Hematopoietic multipotent progenitor cell treated with erythropoietin and hydrocortisone succinate and interleukin-3 and kit ligand, for 6 days (in vitro differentiated cells): ENCODE data around the gene RALY.
"Not testable (repeated sequence)": the region's sequence is repeated elsewhere in the genome, so short reads cannot be mapped to it uniquely, and the experiment has no call there.

Experiments
- DNase-seq: peaks from one replicate; pipeline ENCODE4 v3.0.0-alpha.2; 2015

The RALY gene

DNA sequence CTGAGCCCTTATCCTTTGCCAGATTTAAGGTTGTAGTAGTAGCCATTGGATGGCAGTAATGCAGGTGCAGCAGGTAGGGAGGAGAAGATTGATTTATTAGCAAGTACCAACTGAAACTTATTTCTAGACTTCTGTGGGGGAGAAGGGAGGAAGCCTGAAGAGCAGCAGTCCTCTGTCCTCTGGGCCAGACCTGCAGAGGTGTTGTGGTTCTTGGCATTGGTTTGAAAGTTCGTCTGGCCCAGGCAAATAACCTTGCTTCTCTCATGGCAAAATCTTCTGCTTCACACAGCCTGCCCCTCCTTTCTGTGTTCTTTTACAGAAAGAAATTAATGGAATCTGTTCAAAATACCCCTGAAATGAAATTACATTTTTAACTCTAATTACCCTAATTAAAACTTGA lies 24.5 kb downstream of the RALY start:
- no peak for DNase-seq

DNA sequence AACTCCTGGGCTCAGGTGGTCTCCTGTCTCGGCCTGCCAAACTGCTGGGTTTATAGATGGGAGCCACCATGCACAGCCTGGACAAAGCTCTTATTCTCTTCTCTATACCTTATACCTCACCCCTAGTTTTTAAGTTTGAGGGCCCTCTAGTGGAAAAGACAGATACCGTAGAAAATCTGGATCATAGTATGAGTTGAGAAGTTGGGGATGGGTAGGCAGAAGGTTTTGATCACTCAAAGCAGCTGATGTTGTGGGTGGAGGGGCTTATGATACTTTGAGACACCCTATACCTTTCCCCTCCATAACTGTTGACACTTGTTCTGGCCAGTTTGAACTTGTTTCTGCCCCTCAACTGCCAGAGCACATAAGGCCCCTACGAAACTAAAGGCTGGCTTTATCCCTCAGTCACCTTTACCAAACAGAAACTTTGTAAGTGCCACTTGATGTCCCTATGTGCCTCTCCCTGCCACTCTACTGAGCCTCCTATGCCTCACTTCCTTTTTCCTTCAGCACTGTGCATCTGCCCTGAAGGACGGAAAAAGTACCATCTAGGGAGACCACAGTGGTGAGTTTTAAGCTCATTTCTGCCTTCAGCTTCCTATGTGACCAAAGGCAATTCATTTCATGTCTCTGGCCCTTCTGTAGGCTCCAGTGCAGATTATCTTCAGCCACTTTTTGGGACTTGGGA lies 28.6 kb downstream of the RALY start:
- peak; percentile 71 for DNase-seq

DNA sequence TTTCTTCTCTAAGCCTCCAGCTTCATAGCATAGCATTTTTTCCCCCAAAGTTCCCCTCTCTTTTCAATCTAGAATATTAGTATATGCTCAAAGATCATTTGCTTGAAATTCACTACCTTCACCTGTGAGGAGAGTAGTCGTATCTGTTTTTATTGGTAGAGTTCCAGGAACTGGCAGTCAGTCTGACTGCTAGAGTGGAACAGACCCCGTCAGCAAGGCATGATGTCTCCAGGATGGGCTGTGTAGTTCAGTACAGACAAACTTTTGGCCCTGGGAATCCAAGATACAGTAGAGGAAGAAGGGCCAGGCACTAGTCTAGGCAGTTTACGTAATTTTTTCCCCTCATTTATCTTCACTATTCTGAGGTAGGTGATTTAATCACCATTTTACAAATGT lies 29.1 kb downstream of the RALY start:
- no peak for DNase-seq

DNA sequence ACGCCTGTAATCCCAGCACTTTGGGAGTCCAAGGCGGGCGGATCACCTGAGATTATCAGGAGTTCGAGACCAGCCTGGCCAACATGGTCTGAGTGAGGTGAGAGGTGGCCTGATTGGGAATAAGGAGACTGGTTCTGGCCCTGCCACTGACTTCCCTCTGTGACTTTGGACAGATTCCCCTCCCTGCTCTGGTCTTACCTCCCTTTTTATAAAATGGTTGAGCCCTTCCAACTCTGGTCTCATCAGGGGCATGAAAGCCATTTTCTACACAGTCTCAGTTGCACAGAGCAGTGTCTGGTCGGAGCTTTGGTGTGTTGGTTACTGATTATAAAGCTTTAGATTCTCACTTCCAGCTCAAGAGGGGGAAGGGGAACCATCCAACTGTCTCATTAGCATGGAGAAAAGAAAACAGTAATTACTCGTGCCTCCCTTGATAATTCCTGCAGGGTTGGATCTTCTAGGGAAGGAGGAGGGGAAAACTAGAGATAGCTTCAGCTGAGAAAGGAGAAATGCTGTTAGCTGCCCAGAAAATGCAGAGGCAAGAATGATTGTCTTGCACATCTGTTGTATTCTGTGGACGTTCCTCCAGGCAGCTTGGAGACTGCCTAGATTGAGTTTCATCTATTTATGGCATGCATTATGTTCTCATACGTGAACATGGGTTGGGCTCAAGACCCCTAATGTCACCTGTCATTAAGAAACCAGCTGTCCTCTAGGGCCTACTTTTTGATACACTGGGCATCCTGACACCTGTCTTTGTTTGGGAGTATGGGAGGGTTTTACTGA lies 30.4 kb downstream of the RALY start:
- DNase-seq, result no peak

DNA sequence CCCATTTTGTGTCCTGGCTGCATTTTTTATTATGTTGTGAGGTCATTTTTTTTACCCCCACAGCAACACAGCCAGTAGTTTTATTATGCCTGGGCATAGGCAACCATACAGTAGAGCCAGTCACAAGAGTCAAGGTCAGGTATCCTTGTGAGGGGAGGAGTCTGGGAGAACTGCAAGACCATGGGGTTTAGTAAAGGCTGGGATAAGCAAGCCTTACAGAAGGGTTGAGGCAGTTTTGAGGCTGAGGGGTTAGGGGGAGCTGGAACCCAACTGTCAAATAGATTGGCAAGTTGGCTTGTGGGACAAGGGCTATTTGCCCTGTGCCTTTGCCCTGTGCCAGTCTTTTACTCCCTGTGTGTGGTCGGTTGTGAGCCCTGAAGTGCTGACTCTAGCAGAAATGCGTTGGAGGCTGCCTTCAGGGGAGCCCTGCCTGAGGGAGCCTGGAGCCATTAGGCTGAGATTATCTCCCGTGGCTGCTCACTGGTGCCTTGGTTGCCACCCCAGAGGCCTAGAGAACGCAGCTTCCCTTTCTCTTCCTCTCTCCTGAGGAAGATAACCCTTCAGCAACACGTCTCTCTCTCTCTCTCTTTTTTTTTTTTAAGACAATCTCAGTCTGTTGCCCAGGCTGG lies 31.1 kb downstream of the RALY start:
- DNase-seq, result peak; percentile 26

DNA sequence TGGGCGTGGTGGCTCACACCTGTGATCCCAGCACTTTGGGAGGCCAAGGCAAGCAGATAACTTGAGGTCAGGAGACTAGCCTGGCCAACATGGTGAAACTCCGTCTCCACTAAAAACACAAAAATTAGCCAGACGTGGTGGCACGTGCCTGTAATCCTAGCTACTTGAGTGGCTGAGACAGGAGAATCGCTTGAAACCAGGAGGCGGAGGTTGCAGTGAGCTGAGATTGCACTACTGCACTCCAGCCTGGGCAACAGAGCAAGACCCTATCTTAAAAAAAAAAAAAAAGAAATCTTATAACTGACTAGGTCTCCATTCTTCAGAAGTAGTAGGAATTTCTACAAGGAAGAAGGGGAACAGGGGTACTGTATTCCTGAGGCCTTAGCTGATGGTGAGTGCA lies 34.3 kb downstream of the RALY start:
- not testable (repeated sequence) for DNase-seq

DNA sequence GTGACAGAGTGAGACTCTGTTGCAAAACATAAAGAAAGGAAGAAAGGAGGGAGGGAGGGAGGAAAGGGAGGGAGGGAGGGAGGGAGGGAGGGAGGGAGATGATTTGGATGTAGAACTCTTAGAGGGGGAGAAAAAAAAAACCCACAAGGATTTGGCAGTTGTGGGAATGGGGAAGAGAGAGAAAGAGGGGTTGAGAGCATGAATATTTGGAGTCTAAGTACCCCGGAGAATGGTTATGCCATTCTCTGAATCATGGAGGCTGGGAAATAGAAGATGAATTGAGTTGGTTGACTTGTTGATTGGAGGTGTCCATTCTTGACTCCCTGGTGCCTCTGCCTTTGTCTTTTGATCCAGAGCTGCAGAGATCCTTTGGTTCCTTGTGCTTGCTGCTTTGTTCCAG lies 35.7 kb downstream of the RALY start:
- no peak for DNase-seq

DNA sequence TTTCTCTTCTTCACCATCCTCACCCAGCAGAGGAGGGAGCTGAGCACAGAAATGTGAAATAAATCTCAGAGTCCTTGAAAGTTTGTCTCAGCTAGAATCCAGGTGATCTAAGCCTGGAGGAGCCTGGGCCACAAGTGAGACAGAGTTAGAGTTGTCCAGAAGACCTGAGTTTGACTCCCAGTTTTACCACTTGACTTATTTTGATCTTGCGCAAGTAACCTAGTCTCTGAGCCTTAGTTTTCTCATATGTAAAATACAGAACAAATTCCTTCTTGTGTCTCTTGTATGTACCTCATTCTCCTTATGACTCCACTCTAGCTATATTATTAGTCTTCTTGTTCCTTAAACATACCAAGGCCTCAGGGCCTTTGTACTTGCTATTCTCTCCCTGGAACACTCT lies 36.7 kb downstream of the RALY start:
- no peak for DNase-seq

DNA sequence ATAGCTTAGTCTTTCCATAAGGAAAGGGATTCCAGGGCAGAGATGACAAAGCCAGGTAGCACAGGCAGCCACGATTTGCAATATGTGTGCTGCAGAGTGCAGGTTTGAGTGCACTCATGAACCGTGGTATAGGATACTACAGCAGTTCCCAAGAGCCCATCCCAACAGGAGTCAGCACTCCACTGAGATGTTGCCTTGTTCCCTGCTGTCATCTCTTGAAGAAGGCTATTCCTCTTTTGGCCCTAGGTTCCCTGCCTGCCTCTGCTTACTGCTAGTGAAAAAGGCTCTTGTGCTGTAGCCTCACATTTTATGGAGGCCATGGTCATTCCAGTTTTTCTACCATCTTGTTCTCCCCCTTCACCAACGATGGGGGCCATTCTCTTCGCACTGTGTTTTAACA lies 40.2 kb downstream of the RALY start:
- DNase-seq, result no peak

DNA sequence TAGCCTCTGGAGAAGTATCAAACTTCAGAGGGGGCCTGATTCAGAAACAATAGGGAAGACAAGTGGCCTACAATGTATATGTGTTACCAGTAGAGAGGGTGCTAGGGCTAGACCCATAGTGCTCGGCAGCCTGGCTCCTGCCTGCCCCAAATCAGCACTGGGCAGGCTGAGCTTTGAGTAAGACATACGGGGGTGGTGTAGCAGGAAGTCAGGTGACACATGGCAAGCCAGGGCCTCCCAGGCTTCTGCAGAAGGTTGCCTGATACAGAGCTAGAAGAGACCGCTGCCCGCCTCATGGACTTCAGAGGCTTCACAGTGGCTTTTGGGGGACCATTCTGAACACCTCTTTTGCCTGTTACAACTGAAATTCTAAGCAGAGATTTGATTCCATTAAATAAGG lies 43.4 kb downstream of the RALY start:
- DNase-seq, result peak; percentile 44

DNA sequence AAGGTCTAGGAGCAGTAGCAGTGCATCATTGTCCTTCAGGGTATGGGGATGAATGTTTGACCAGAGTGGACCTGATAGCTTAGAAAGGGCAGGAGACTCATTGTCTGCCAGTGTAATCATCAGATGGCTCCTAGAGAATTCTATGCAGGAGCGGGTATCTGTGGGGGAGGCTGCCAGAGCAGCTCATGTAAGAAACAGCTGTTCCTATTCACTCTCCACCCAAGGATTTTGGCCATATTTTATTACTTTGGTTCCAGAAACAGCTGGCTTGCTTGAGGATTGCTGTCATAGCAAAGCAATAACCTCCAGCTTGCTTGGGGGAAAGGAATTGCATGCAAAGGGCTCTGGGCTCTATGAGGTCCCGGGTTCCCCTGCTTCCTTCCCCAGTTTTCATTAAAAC lies 44.1 kb downstream of the RALY start:
- no peak for DNase-seq

DNA sequence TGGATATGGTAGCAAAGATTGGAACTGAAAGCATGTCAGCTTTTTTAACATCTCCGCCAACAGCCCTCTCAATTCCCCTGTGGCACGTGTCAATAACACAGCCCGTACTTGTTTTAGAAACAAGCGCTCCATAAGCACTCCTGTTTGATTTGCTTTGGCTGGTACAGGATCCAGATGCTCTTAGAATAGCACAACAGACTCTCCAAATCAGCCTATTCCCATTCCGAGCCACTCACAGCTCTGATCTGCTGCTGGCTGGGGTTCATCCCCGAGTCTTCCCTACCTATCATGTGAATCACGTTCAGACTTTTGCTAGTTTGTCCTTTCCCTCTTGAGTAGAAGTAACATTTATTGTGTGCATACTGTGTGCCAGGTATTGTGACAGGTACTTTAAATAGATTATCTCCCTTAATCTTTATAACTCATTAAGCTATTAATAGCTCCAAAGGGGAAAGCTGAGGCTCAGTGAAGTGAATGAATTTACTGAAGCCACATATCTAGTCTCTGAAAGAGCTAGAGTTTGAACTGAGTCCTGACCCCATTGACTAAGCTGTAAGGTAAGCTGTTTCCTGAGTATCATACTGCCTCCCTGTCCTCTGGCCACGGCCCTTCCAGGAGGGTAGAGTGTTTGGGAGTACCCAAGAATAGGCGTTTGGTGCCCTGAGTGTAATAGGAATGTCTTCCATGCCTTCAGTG lies 46.7 kb downstream of the RALY start:
- DNase-seq, result no peak

DNA sequence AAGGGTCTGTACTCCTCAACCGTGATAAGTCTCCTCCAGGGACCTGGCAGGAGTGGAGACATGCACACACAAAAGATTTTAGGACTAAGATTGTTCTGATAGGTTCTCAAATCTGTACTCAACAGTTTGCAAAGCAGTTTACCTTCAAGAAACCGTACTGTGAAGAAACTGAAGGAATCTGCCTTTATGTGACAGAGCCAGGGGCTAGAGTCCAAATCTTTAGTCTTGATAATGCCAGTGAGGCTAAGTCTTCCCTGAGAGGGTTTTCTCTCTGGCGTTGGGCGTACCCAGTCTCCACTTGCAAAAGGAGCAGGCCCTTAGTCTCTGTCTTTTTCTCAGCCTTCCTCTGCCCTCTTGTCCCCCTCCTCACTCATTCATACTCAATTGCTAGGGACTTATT lies 47.5 kb downstream of the RALY start:
- DNase-seq, result no peak

DNA sequence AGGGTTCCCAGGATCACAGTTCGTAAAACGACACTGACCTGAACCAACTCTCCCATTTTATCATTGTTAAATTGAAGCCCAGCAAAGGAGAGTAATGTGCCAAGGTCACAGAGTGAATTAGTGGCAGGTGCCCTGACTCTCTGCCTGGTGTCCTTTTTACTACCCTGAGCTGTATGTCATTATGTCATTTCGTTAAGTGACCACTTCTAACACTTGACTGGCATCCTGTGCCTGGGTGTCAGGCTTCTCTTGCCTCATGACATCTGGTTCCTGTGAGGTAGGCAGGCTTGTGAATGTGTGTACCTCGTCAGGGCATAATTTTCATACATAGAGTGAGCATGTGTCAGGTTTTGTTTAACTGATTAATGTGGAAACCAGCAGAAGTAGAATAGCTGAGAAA lies 48.6 kb downstream of the RALY start:
- DNase-seq, result no peak

DNA sequence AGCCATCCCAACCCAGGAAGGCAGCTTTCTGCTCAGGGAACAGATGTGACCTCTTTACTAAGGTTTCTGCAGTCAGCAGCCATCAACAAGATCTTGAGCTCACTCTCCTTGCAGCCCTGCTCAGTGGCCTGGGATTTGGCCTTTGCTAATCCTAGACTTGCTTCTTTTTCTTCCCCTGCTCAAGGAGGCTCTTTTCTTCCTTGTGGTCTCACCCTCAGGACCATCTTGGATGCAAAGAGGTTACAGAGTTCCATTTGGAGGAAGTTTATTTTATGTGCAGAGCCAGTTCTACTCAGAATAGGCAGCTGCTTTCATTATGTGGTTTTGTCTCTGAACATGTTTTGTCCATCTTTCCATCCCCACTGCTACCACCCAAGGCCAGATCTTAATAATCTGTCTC lies 49.3 kb downstream of the RALY start:
- no peak for DNase-seq

DNA sequence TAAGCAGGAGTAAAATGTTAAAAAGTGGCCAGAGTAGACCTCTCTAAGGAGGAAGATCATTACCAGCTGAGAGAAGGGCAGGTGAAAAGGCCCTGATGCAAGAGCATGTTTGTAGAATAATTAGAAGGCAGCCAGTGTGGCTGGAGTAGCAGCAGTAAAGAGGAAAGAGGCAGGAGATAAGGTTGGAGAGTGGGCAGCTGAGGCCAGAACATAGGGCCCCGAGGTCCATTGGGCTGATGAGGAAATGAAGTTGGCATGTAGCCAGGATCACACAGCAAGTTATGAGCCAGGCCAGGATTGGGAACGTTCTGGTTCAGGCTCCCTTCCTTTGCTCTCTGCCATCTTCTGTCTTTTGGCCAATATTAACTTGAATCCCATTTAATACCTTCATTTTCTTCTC lies 51.6 kb downstream of the RALY start:
- DNase-seq, result no peak

DNA sequence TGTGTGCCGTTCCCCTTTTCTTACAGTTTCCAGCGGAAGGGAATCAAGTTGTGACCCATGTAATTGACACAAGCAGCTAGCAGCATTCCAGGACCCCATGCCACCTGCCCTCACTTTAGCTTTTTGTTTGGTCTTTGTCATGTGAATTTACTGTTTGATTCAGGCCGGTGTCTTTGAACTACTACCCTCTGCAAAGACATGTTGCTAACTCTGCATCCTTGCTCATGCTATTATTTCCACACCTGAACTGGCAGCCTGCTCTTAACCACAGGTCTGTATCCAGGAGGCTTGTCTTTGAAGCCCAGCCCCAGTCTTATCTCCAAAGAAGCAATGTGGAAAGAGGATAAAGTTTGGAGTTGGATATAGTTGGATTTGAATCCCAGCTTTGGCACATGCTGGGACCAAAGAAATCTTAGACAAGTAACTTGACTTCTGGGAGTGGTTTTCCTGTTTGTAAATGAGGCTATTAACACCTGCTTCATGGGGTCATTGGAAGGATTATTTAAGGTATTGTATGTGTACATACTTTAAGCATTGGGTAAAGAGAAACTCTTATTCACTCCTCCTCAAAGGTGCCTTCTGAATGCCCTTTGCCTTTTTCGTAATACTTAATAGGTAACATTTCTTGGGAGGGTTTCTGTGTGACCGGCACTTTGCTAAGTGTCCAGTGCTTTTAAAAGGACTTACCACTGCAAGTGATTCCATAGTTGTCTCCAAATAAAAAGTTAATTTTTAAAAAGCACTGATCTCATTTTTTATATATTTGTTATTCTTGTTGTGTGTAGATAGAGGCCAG lies 52.4 kb downstream of the RALY start:
- no peak for DNase-seq

DNA sequence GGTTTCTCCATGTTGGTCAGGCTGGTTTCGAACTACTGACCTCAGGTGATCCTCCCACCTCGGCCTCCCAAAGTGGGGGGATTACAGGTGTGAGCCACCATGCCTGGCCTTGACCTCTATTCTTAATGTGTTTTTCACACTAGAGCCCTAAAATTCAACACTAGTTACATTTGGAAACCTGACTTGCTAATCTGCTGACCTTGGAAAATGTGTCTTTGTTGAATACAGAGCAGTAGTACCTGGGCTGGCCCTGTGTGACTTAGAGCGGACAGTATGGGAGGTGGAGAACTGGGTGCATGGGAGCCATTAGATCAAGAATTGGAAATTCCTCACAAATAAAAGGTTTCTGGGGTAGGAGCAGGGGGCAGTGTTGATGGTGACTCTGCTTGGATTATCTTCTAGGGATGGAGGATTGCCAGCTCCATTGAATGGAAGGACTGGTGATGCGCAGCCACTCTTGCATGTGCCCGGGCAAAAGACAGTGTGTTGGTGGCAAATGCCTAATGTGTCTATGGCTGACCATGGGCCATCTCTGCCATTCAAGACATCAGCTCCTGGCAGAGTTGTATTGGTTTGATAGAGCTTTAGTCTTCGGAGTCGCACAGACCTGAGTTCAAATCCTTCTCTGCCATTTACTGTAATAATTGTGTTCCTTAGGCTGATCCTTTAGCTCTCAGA lies 53.4 kb downstream of the RALY start:
- DNase-seq, result no peak

DNA sequence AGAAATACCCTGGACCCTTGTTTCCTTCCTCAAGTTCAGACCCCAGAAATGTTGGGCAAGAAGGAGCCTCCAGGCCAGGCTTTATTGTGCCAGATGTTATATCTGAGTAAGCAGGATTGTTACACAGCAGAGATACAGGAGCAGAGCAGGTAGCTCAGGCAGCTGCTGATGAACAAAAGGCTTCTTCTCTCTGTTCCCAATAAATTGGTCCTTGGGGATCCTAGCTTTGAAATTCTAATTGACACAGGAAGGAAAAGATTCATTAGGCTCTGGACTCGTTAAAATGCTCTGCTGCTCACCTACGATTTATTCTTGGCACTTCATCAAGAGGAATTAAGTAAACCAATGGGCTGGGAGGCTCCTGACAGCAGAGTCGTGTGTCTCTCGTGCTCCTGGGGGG lies 54.2 kb downstream of the RALY start:
- DNase-seq, result no peak

DNA sequence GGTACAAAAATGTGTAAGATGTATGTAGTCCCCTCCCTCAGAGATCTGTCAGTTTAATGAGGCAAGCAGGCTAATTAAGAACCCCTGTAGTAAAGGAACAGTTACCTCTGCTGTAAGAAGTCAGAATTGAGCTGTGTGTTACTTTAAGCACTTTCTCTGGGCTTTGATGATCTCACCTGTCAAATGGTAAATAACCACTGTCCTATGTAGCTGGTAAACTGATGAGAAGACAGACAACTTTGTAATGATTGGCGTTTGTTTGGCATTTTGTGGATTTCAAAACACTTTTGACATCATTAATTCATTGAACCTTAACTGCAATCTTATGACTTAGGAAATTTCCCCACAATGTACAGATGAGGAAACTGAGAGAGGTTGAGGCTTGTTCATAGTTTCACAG lies 55.7 kb downstream of the RALY start:
- DNase-seq, result no peak

DNA sequence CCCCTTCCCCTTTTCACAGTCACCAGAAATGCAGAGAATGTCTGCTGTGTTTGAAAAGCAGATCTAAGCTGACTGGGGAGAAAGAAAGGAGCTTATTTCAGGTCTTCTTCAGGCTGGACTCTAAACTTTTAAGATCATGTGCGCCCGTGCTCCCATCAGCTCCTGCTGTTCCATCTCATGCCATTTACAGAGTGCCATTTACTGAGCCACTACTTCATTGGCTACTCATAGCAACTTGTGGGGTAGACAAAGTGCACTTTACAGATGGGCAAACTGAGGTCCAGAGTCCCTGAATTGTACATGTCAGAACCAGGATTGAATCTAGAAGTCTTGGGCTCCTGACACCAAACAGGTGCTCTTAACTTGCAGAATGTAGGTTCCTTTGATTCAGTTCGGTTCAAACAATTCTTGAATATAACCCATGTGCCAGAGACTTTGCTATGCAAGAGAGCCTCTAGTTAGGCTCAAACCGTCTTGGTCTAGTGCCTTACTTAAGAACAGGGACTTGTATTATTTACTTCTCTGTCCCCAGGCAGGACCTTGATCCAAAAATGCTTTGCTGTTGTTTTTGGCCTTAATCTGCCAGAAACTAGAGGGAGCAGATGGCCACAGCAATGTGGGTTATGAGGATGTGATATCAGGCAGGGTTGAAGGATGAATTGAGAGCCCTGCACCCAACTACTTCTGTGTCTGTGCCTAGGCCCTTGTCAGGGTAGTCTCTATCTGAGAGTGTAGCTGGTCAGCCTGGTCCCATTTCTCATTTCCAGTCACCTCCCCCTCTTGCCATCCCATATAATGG lies 56.4 kb downstream of the RALY start:
- no peak for DNase-seq
